H1 (cell line): Measurements from ENCODE around the gene RNF187. TPM values are rescaled to one million over a fixed set of nuclear protein-coding genes. Genes with fewer than 3 reads are reported as not detected.

Experiments used
- JUN ChIP-seq: IDR thresholded peaks from 2 replicates; pipeline ENCODE4 v1.6.1; 2011; ENCODE audit warnings: low read depth, mild to moderate bottlenecking, improper control_type of control experiment, low read length
- POLR2A ChIP-seq, 2 experiments: IDR thresholded peaks; 1 replicate in 1 of 2; 2 replicates in 1 of 2; pipeline ENCODE4 v1.6.1; 2011; ENCODE audit warnings: low read depth in 2 of 2, low read length in 2 of 2, mild to moderate bottlenecking in 2 of 2; ENCODE audit errors: control extremely low read depth in 1 of 2
- RFX5 ChIP-seq: IDR thresholded peaks from 2 replicates; pipeline ENCODE4 v1.6.1; 2011; ENCODE audit warnings: low read depth, low read length, improper control_type of control experiment, borderline replicate concordance
- TCF12 ChIP-seq: IDR thresholded peaks from 2 replicates; pipeline ENCODE4 v1.6.1; 2011; ENCODE audit warnings: low read depth, mild to moderate bottlenecking, low read length
- polyA plus RNA-seq, 7 experiments: library from polyadenylated mRNA; depleted of rRNA in 3 of 7; stranded (reverse) in 5 of 7; unstranded in 2 of 7; fragments of >200 nt in 5 of 7; fragments of 200-250 nt in 2 of 7; gene quantifications; 1 replicate in 5 of 7; 2 replicates in 1 of 7; 4 replicates in 1 of 7; pipeline versions ENCODE4 v1.2.1 to v1.2.3, GENCODE V29; 2011 to 2013; ENCODE audit warnings: missing spikeins in 2 of 7, mixed read lengths in 2 of 7
- total RNA-seq: library from RNA; stranded (reverse); fragmentation: NEBNext Ultra II Directional; extraction: Animal tissue kit (Norgen Biotek cat#: 25700); gene quantifications from 2 replicates; pipeline ENCODE4 v1.2.1, GENCODE V29; 2021

The RNF187 gene
- total and polyA plus RNA-seq, 2 of the 8 experiments (the other 6 are each of a cell fraction or from before 2014, with no cell fraction given), result 47.0 to 113 TPM

DNA sequence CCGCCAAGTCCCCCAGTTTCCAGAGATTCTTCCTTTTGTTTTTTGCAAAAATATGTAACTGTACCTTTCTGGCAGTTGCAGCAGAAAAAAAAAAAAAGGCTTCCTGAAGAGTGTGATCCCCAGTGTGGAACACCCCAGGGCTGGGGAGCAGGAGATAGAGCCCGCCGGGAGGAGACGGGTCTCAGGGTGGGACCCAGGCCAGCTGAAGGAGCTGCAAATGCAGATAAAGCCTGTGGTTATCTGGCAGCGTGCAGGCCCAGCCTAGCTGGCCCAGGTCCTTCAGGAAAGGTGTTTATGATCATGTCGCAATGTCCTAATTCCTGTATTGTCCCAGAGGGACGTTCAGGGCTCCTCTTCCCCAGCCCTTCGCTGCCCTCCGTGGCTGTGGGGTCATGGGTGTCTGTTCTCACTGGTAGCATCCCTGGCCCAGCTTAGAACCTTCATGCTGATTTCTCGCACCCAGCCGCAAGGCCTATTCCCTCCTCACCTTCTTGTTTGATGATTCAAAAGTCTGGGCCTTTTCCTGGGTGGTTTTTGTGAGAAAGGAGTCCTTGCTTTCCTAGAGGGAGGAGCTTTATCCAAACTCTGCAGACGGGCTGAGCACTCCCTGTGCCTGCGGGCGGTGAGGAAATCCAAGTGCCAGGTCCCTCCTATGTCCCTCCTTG lies 26.2 kb downstream of the RNF187 start (continued):
- TF ChIP-seq TCF12 (no peak), RFX5 (no peak), POLR2A (IDR thresholded peaks at IDR 0.05; ENCODE audit: control extremely low read depth in 1 of 2, low read depth in 2 of 2, low read length in 2 of 2) (no peak), JUN (no peak)
